GM21526 (cell line): Measurements from ENCODE around the gene IFI44L.

Source experiments
- ATAC-seq: cut with Tn5 transposase; IDR thresholded peaks from one replicate; pipeline ENCODE4 v1.9.1; 2021; ENCODE audit warnings: moderate library complexity; ENCODE audit not compliant: unreplicated experiment, low FRiP score

Gene IFI44L

DNA sequence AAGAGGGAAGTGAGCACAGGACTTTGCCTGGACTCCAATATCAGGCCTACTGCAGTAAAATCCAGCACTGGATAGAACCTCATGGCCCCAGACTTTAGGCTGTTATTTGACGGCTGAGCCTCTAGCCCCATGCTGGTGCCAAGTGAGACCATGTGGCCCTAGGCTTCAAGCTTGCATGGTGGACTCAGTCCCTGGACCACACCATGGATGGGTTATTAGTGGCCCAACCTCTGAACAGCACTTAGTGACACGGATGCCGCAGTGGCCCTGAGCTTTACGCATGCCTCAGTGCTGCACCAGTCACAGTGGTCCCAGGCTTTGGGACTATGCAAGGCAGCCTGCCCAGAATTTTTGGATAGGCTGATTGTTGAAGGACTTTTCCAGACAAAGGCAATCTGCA is 13.0 kb downstream of the IFI44L start:
- ATAC-seq = no peak

DNA sequence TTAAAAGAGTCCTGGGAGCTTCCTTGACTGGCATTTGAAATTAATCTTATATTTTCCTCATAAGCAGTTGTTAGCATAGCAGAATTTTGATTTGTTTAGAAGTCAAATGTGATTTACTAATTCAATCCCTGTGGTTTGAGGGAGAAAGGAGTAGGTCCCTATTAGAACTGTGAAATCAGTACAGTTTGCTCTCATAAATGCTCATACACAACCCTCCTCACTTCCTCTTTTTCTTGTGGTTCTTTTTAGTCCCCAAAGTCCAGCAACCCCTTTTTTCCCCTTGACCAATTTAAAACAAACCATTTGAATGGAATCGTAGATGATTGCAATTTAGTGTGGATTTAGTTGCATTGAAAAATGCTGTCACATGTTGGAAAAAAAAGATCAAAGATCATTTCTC is 20.2 kb downstream of the IFI44L start:
- peak; percentile 76 for ATAC-seq

- ATAC-seq = no peak
Observed at GRCh38 chr1:78641558-78641957, 21.3 kb downstream of the IFI44L start.

- ATAC-seq = no peak
Observed at GRCh38 chr1:78645723-78646122, 25.5 kb downstream of the IFI44L start.

DNA sequence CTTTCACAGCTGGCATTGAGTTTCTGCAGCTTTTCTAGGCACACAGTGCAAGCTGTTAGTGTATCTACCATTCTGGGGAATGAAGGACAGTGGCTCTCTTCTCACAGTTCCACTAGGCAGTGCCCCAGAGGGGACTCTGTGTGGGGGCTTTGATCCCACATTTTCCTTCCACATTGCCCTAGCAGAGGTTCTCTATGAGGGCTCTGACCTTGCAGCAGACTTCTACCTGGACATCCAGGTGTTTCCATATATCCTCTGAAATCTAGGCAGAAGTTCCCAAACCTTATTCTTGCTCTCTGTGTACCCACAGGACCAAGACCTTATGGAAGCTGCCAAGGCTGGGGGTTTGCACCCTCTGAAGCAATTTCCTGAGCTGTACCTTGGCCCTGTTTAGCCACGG is 27.0 kb downstream of the IFI44L start:
- no peak for ATAC-seq

DNA sequence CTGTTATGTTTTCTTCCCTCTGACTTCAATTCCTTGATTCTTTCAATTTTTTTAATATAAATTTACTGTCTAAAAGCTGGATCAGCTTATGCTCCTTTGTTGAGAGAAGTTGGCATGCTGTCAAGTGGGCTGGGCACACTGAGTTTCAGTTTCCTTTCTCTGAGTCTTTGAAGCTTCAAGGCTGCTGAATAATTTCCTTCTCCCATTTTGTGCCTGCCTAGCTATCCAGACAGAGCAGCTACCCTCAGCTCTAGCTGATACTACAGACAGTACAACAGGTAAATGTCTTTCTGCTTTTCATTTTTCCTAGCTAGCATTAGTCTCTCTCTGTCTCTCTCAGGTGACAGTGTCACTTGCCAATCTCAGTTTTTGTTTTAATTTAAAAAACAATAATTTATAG is 29.4 kb downstream of the IFI44L start, which contains the start of gene IFI44:
TSS of gene IFI44 (plus strand) at position 204 of the 400 bp plus-strand sequence. CDS start 365 bp downstream, outside the sequence.
- ATAC-seq = peak; percentile 77

- ATAC-seq = no peak
Observed at GRCh38 chr1:78650114-78650660, 29.9 kb downstream of the IFI44L start.

DNA sequence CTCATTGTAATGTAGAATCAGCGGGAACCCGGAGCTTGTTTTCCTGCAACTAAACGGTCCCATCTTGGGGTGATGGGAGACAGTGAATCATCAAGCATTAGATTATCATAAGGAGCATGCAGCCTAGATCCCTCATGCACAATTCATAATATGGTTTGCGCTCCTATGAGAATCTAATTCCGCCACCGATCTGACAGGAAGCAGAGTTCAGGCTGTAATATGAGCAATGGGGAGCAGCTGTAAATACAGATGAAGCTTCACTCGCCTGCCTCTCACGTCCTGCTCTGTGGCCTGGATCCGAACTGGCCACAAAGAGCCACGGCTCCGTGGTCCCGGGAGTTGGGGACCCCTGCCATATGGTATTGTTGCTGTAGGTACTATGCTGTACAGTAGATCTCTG is 31.0 kb downstream of the IFI44L start:
- ATAC-seq = peak; percentile 54

GRCh38 chr1:78652019-78652560 is 31.8 kb downstream of the IFI44L start:
- ATAC-seq = no peak

- no peak for ATAC-seq
Observed at GRCh38 chr1:78658901-78659300, 38.7 kb downstream of the IFI44L start.

DNA sequence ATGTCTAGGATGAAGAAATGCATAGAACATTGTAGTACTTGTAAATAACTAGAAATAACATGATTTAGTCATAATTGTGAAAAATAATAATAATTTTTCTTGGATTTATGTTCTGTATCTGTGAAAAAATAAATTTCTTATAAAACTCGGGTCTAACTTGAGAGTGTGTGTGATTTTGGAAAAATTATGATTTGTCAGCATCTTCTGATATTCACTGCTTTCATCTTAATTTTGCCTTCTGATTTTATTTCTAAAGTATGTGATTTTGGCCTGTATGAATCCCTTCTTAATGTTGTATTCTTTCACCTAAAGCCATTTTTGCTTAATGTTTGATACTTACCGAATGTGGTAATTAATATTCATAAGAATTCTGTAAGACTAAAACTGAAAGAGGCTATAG is 43.7 kb downstream of the IFI44L start:
- no peak for ATAC-seq

DNA sequence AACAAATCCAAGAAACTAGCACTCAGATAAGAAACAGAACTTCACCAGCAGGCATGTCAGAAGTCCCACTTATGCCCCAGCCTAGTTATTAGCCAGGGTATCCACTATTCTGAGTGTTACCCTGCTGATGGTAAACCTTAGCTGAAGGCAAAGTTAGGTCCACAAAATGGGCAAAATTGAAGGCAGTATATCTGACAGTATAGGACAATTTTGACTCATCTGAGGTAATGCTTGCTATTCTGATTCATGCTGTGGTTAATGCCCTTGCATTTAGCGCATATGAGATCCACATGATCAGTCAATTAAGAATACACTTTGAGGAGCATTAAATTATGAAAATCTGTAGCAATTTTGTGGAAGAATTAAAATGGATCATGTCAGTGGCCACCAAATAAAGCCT is 44.5 kb downstream of the IFI44L start:
- ATAC-seq = no peak

DNA sequence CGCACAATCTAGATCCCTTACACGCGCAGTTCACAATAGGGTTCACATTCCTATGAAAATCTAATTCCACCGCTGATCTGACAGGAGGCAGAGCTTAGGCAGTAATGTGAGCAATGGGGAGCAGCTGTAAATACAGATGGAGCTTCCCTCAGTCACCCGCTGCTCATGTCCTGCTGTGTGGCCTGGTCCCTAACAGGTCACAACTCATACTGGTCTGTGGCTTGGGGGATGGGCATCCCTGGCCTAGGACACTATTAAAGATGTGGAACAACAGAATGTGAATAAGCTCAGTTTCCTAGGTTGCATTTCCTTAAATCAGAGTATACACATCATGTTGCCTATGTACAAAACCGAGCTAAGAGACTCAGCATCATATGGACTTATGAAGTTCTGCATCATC is 45.6 kb downstream of the IFI44L start:
- no peak for ATAC-seq

DNA sequence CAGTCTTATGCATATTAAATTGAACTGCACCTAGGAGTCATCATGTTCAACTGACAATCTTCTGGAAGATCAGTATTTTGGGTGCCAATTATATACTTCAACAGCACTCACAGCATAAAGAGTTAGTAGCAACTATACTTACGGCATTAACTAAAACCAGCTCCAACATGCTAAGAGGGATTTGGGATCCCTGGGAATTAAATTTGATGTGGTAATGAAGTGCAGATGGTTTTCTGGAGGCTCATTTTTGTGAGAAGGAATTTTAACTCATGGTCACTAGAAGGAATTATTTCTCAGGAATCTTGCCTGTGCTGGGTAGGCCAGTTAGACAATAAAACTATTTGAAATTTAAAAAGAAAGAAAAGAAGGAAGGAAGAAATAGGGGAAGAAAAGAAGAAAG is 47.7 kb downstream of the IFI44L start:
- no peak for ATAC-seq

DNA sequence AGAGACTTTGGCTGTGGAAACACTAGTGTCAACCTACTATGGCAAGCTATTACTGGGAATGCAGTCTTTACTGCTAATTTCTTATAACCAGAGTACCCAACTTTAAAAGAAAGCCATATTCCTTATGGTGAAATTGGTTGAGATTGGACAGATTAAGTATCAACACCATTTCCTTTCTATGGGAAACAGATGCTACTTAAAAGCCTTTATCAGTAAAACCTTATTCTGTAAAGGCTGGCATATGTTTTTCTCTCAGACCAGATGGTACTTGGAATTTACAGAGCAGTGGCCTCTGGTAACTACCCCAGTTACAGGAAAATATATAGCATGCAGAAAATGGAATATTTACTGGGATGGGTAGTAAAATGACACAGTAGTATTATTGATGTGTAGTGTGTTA is 48.2 kb downstream of the IFI44L start:
- ATAC-seq = no peak

GRCh38 chr1:78672428-78672827 is 52.2 kb downstream of the IFI44L start:
- no peak for ATAC-seq

- ATAC-seq = no peak
Observed at GRCh38 chr1:78673120-78673519, 52.9 kb downstream of the IFI44L start.

DNA sequence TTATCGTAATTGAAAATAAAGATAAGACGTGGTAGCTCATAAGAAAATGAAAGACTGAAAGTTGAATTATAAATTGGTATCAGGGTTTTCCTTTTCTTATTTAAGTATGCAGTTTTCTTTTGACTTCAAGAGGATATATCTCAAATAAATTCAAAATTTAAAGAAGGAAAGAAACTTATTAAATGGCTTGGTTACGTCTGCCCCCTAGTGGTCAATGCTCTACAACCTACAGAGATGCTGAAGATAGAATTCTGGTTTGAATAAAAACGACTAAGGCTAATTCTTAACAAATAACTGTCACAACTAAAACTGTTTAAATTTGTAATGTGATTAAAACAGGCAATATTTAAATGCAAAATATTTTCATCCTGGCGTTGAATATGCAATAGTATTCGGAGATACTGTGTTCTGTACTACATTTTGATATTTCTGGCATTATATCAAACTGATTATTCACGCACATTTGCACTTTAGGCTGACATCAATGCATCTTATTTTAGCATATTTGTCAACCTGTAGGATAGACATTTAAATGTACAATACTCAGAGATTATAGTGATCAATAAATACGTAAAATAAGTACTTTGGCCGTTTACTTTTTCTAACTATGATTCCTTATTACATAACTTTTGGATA is 56.2 kb downstream of the IFI44L start:
- no peak for ATAC-seq

GRCh38 chr1:78676993-78677392 is 56.7 kb downstream of the IFI44L start:
- no peak for ATAC-seq

DNA sequence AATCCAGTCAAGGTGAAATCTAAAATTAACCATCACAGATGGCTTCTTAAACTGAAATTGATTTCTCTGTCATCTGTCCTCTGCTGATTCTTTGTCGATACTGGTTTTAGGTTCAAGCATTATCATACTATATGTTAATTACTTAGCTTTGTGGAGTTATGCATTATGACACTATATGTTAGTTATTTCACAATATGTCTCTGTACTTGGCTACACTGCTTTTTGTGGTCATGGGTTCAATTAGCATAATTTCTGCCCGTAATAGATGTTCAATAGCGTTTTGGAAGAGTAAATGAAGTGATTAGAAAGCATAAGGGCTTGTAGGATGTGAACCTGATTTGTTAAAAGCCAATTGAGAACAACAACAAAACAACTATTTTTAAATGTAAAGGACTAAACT is 57.5 kb downstream of the IFI44L start:
- no peak for ATAC-seq

DNA sequence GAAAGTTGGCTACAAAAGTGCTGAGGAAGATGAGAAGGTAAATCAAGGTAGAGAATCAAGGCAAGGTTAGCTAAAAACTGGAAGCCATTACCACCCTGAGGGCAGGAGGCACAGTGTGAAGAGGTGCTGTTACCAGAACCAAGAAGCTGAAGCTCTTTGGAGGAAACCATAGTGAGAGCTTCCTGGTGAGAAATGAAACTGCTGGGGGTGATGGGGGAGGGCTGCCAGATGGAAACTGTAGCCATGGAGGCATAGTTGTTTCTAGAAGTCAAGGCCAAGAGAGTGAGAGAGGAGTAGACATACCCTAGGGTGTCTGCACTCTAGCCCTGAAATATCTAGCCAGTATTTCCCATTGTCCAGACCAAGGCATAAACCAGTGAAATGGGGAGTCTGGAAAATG is 58.1 kb downstream of the IFI44L start:
- ATAC-seq = peak; percentile 85

GRCh38 chr1:78681265-78681664 is 61.0 kb downstream of the IFI44L start:
- no peak for ATAC-seq
